Measurements from ENCODE around the gene AP4E1. TPM values are rescaled to one million over a fixed set of nuclear protein-coding genes. Genes with fewer than 3 reads are reported as not detected.

The AP4E1 gene
- total RNA-seq, 3 donors from 2014 or later (not counting 1 experiment from before 2014, with no cell fraction given): 13.1 to 14.5 (median 14.1) TPM

- TF ChIP-seq CTCF (IDR thresholded peaks at IDR 0.05): no peak
- no peak overlapping the region for H3K27ac ChIP-seq (ENCODE audit: low read length)
- 100% methylated on average over 1 of the region's 2 CpGs for WGBS (ENCODE audit: insufficient coverage)
- intact Hi-C loops (cut with micrococcal nuclease): no loop called here
- no peaks in the 10 kb centered on the region for H3K27me3 ChIP-seq (ENCODE audit: control insufficient read depth, insufficient read depth, low read length)
- Mint-ChIP-seq H3K4me3 (no peak overlapping the region), H3K4me1 (no peaks in the 10 kb centered on the region), H3K36me3 (peaks cover 16% of the 10 kb centered on the region), H3K27me3 (ENCODE audit: low read depth in 2 of 2) (no peaks in the 10 kb centered on the region), H3K9me3 (no peaks in the 10 kb centered on the region), H3K27ac (no peak overlapping the region)
- H3K4me3 ChIP-seq (ENCODE audit: low read length): no peak overlapping the region
- no peaks in the 10 kb centered on the region for H3K4me1 ChIP-seq (ENCODE audit: control insufficient read depth, insufficient read depth, low read length)
- H3K9me3 ChIP-seq (ENCODE audit: control insufficient read depth, insufficient read depth, low read length): no peaks in the 10 kb centered on the region
- H3K36me3 ChIP-seq (ENCODE audit: control insufficient read depth, insufficient read depth, low read length): peaks cover 26% of the 10 kb centered on the region
- DNase-seq (no peak), ATAC-seq (no peak)
Observed at GRCh38 chr15:50939911-50940310, 31.4 kb downstream of the AP4E1 start.

DNA sequence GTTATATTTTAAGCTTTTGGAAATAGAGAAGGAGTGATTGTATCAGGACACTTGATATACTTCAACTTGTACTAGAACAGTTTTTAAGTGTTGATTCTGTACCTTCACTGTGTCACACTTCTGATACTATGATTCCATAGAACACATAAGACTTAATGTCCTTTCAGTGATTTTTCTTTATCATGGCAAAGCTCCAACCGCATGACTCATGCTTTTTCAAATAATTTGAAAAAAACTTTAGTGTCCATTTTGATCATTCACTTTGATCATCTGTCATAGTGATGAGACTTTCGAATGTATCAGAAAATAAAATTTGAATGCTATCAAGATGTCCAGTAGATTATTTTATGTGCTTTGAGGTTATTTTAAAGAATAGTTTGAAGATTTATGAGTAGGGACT lies 32.0 kb downstream of the AP4E1 start:
- Mint-ChIP-seq H3K36me3 (peaks cover 22% of the 10 kb centered on the region), H3K27me3 (ENCODE audit: low read depth in 2 of 2) (no peaks in the 10 kb centered on the region), H3K4me3 (no peak overlapping the region), H3K27ac (no peak overlapping the region), H3K4me1 (peaks cover 0 to 1% of the 10 kb centered on the region in 2 donors), H3K9me3 (no peaks in the 10 kb centered on the region)
- no peak overlapping the region for H3K4me3 ChIP-seq (ENCODE audit: low read length)
- WGBS (ENCODE audit: insufficient coverage): 100% methylated on average over 2 of the region's 2 CpGs
- intact Hi-C loops (cut with micrococcal nuclease): no loop called here
- H3K27me3 ChIP-seq (ENCODE audit: control insufficient read depth, insufficient read depth, low read length): no peaks in the 10 kb centered on the region
- H3K4me1 ChIP-seq (ENCODE audit: control insufficient read depth, insufficient read depth, low read length): no peaks in the 10 kb centered on the region
- no peak for TF ChIP-seq CTCF (IDR thresholded peaks at IDR 0.05)
- ATAC-seq (no peak), DNase-seq (no peak)
- H3K27ac ChIP-seq (ENCODE audit: low read length): no peak overlapping the region
- no peaks in the 10 kb centered on the region for H3K9me3 ChIP-seq (ENCODE audit: control insufficient read depth, insufficient read depth, low read length)
- H3K36me3 ChIP-seq (ENCODE audit: control insufficient read depth, insufficient read depth, low read length): peaks cover 25% of the 10 kb centered on the region

GRCh38 chr15:50943638-50944037 lies 35.2 kb downstream of the AP4E1 start:
- Histone ChIP-seq H3K27ac (ENCODE audit: low read length) (no peak overlapping the region), H3K27me3 (ENCODE audit: control insufficient read depth, insufficient read depth, low read length) (no peaks in the 10 kb centered on the region), H3K36me3 (ENCODE audit: control insufficient read depth, insufficient read depth, low read length) (peaks cover 16% of the 10 kb centered on the region), H3K4me3 (ENCODE audit: low read length) (no peak overlapping the region), H3K9me3 (ENCODE audit: control insufficient read depth, insufficient read depth, low read length) (no peaks in the 10 kb centered on the region), H3K4me1 (ENCODE audit: control insufficient read depth, insufficient read depth, low read length) (no peaks in the 10 kb centered on the region)
- H3K9me3 Mint-ChIP-seq: no peaks in the 10 kb centered on the region
- intact Hi-C loops (cut with micrococcal nuclease): no loop called here
- H3K4me3 Mint-ChIP-seq: no peak overlapping the region
- DNase-seq (no peak), ATAC-seq (no peak)
- H3K4me1 Mint-ChIP-seq: peaks cover 0 to 4% of the 10 kb centered on the region in 2 donors
- no peaks in the 10 kb centered on the region for H3K27me3 Mint-ChIP-seq (ENCODE audit: low read depth in 2 of 2)
- TF ChIP-seq CTCF (IDR thresholded peaks at IDR 0.05): no peak
- no peak overlapping the region for H3K27ac Mint-ChIP-seq
- H3K36me3 Mint-ChIP-seq: peaks cover 26% of the 10 kb centered on the region

DNA sequence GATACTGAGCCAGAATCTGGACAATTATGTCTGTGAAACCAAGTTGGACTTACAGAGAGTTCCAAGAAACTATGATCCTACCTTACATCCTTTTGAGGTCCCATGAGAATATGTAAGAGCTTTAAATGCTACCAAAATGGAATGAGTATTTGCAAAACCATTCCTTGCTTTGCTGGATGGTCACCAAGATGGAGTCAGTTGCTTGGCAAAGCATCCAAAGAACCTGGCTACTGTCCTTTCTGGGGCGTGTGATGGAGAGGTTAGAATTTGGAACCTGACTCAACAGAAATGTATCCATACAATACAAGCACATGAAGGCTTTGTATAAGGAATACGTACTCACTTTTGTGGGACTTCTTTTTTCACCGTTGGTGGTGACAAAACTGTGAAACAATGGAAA lies 36.2 kb downstream of the AP4E1 start:
- H3K4me3 ChIP-seq (ENCODE audit: low read length): no peak overlapping the region
- no peaks in the 10 kb centered on the region for H3K27me3 ChIP-seq (ENCODE audit: control insufficient read depth, insufficient read depth, low read length)
- Mint-ChIP-seq H3K27me3 (ENCODE audit: low read depth in 2 of 2) (no peaks in the 10 kb centered on the region), H3K36me3 (peaks cover 26% of the 10 kb centered on the region), H3K9me3 (no peaks in the 10 kb centered on the region), H3K4me1 (peaks cover 0 to 4% of the 10 kb centered on the region in 2 donors), H3K4me3 (no peak overlapping the region), H3K27ac (no peak overlapping the region)
- H3K9me3 ChIP-seq (ENCODE audit: control insufficient read depth, insufficient read depth, low read length): no peaks in the 10 kb centered on the region
- intact Hi-C loops (cut with micrococcal nuclease): no loop called here
- H3K36me3 ChIP-seq (ENCODE audit: control insufficient read depth, insufficient read depth, low read length): peaks cover 16% of the 10 kb centered on the region
- DNase-seq (no peak), ATAC-seq (no peak)
- no peak for TF ChIP-seq CTCF (IDR thresholded peaks at IDR 0.05)
- WGBS (ENCODE audit: insufficient coverage): no CpG with 5 or more reads among the region's 3 CpGs
- no peak overlapping the region for H3K27ac ChIP-seq (ENCODE audit: low read length)
- no peaks in the 10 kb centered on the region for H3K4me1 ChIP-seq (ENCODE audit: control insufficient read depth, insufficient read depth, low read length)
